CD4-positive, alpha-beta memory T cell (primary cell): Measurements from ENCODE around the gene CNTN4. TPM values are rescaled to one million over a fixed set of nuclear protein-coding genes. Genes with fewer than 3 reads are reported as not detected.
"Not testable (repeated sequence)": the region's sequence is repeated elsewhere in the genome, so short reads cannot be mapped to it uniquely, and the experiment has no call there.

Source experiments
- CTCF ChIA-PET: fragments of 350-600 bp; sonication (Branson Sonifier 250); formaldehyde crosslinking; loops from one replicate; lab custom pipeline; 2021; ENCODE audit warnings: inconsistent platforms; ENCODE audit not compliant: partially characterized antibody; lab: Charles Lee
- POLR2A ChIA-PET: fragments of 350-600 bp; sonication (Branson Sonifier 250); formaldehyde crosslinking; loops from one replicate; lab custom pipeline; 2021; ENCODE audit not compliant: partially characterized antibody; lab: Charles Lee
- DNase-seq, 5 donors: peaks; one replicate each; pipeline versions ENCODE4 v3.0.0 to v3.0.0-alpha.2; 2020 to 2022; ENCODE audit warnings: mixed read lengths in 1 of 5
- H3K27ac ChIP-seq: one replicate; pipeline ENCODE4 v1.7.0; 2013; ENCODE audit warnings: low read depth, low read length
- H3K27me3 ChIP-seq: 2 replicates; pipeline ENCODE4 v1.7.0; 2013; ENCODE audit warnings: mild to moderate bottlenecking, low read length, moderate library complexity; ENCODE audit not compliant: insufficient read depth
- H3K36me3 ChIP-seq: 2 replicates; pipeline ENCODE4 v1.7.0; 2013; ENCODE audit warnings: mild to moderate bottlenecking, low read length, moderate library complexity; ENCODE audit not compliant: insufficient read depth
- H3K4me1 ChIP-seq: 2 replicates; pipeline ENCODE4 v1.7.0; 2013; ENCODE audit warnings: mild to moderate bottlenecking, low read length, moderate library complexity; ENCODE audit not compliant: insufficient read depth
- H3K4me3 ChIP-seq, 2 donors: one replicate each; pipeline ENCODE4 v1.7.0; 2013; ENCODE audit warnings: low read length in 2 of 2, mild to moderate bottlenecking in 1 of 2
- H3K9me3 ChIP-seq, 2 donors: one replicate each; pipeline ENCODE4 v1.7.0; 2013; ENCODE audit warnings: low read length in 2 of 2, control low read depth in 1 of 2; ENCODE audit not compliant: control insufficient read depth in 1 of 2
- H3K27ac Mint-ChIP-seq, 7 donors: one replicate each; pipeline ENCODE4 v1.8.0; 2020 to 2021; ENCODE audit warnings: mixed read lengths in 7 of 7, mild to moderate bottlenecking in 6 of 7, inconsistent platforms in 3 of 7, moderate library complexity in 3 of 7
- H3K27me3 Mint-ChIP-seq, 2 donors: one replicate each; pipeline ENCODE4 v1.8.0; 2020 to 2021; ENCODE audit warnings: mixed read lengths in 2 of 2
- H3K36me3 Mint-ChIP-seq, 2 donors: one replicate each; pipeline ENCODE4 v1.8.0; 2020 to 2021; ENCODE audit warnings: mixed read lengths in 2 of 2, inconsistent platforms in 1 of 2, mild to moderate bottlenecking in 1 of 2
- H3K4me1 Mint-ChIP-seq, 4 donors: one replicate each; pipeline ENCODE4 v1.8.0; 2020 to 2021; ENCODE audit warnings: mixed read lengths in 4 of 4, mild to moderate bottlenecking in 1 of 4
- H3K4me3 Mint-ChIP-seq, 8 donors: one replicate each; pipeline ENCODE4 v1.8.0; 2020 to 2021; ENCODE audit warnings: mixed read lengths in 8 of 8, mild to moderate bottlenecking in 7 of 8, moderate library complexity in 6 of 8, inconsistent platforms in 3 of 8
- H3K9me3 Mint-ChIP-seq, 8 donors: one replicate each; pipeline ENCODE4 v1.8.0; 2020 to 2021; ENCODE audit warnings: mixed read lengths in 8 of 8, mild to moderate bottlenecking in 5 of 8, inconsistent platforms in 3 of 8, moderate library complexity in 1 of 8
- intact Hi-C: fragments of 100-400 bp; cut with micrococcal nuclease; formaldehyde crosslinking; loops from one replicate; pipeline ENCODE4 v1.15.1; 2023
- polyA plus RNA-seq, 2 donors: library from polyadenylated mRNA; unstranded; fragments of 300-500 nt; fragmentation: Illumina TruSeq; gene quantifications; one replicate each; pipeline ENCODE4 v1.2.3, GENCODE V29; 2021
- total RNA-seq, 2 experiments: library from RNA; stranded (reverse); gene quantifications; one replicate each; pipeline ENCODE4 v1.2.3, GENCODE V29; 2021

The CNTN4 gene
- total and polyA plus RNA-seq, 4 experiments from 2014 or later: not detected

- H3K36me3 Mint-ChIP-seq: no peaks in the 10 kb centered on the region
- intact Hi-C loops: no loop called here
- DNase-seq: no peak
- H3K4me3 ChIP-seq: no peak overlapping the region
- peak overlapping the region in 1 of 7 donors; percentile 29 for H3K27ac Mint-ChIP-seq
- no peaks in the 10 kb centered on the region for H3K36me3 ChIP-seq
- no peaks in the 10 kb centered on the region for H3K4me1 ChIP-seq
- H3K9me3 ChIP-seq: no peaks in the 10 kb centered on the region
- ChIA-PET CTCF (no interaction called here), POLR2A (no interaction called here)
- H3K4me3 Mint-ChIP-seq: no peak overlapping the region
- H3K27me3 Mint-ChIP-seq: peaks cover 0 to 4% of the 10 kb centered on the region in 2 donors
- no peaks in the 10 kb centered on the region for H3K27me3 ChIP-seq
- no peaks in the 10 kb centered on the region for H3K4me1 Mint-ChIP-seq
- no peak overlapping the region for H3K27ac ChIP-seq
- peaks cover 0 to 4% (median 0%) of the 10 kb centered on the region in 8 donors for H3K9me3 Mint-ChIP-seq
Observed at GRCh38 chr3:2793987-2794386, 695.3 kb downstream of the CNTN4 start.

DNA sequence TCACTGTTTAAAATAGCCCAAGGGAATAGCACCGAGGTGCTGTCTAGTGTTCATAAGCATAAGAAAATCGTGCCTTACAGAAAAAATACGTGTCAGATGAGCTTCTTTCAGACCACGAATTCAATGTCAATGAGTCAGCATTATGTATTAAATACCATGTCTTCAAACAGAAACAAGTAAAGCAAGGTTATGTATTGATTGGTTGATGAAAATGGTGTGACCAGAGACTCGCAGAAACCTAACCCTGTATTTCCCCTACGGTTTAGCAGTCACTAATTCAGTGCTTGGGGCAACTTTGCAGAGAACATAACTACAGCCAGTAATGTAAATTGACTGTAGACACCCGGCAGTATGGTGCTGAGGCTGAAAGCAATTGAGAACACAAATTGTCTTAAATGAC is 703.8 kb downstream of the CNTN4 start:
- DNase-seq: no peak
- Histone ChIP-seq H3K27ac (no peak overlapping the region), H3K9me3 (no peaks in the 10 kb centered on the region), H3K36me3 (no peaks in the 10 kb centered on the region), H3K4me1 (no peaks in the 10 kb centered on the region), H3K4me3 (no peak overlapping the region), H3K27me3 (no peaks in the 10 kb centered on the region)
- H3K36me3 Mint-ChIP-seq: no peaks in the 10 kb centered on the region
- peaks cover 5 to 6% of the 10 kb centered on the region in 2 donors for H3K27me3 Mint-ChIP-seq
- H3K4me3 Mint-ChIP-seq: no peak overlapping the region
- H3K4me1 Mint-ChIP-seq: no peaks in the 10 kb centered on the region
- CTCF ChIA-PET: no interaction called here
- intact Hi-C loops: no loop called here
- POLR2A ChIA-PET: no interaction called here
- H3K9me3 Mint-ChIP-seq: peaks cover 0 to 4% (median 0%) of the 10 kb centered on the region in 8 donors
- no peak overlapping the region for H3K27ac Mint-ChIP-seq

DNA sequence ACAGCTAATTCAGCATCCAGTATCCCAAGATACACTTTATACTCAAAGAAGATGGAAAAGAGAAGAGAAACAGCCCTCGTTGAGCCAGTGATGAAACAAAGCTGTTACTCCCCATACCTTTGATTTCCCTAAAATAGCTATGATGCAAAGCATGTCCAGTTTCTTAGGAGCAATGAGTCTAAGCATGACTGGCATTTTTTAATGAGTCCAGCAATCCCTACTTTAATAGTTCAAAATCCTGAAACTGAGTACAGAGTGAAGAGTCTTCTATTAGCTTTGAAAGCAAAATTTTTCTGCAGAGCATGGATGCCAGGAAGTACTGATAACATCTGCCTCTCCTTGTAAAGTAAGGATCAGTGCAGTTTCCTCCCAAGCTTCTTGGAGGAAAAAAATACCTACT is 708.8 kb downstream of the CNTN4 start:
- no peaks in the 10 kb centered on the region for H3K4me1 Mint-ChIP-seq
- H3K9me3 Mint-ChIP-seq: peaks cover 0 to 2% (median 0%) of the 10 kb centered on the region in 8 donors
- intact Hi-C loops: no loop called here
- H3K27me3 Mint-ChIP-seq: peaks cover 3 to 10% of the 10 kb centered on the region in 2 donors
- H3K4me1 ChIP-seq: no peaks in the 10 kb centered on the region
- ChIA-PET CTCF (interaction anchor here (0.8 kb wide), 1 partner anchor 1483 kb away, joined by 3 read pairs; no protein-coding TSS in a partner anchor), POLR2A (no interaction called here)
- H3K36me3 ChIP-seq: no peaks in the 10 kb centered on the region
- H3K36me3 Mint-ChIP-seq: no peaks in the 10 kb centered on the region
- no peak for DNase-seq
- H3K4me3 Mint-ChIP-seq: no peak overlapping the region
- H3K27ac Mint-ChIP-seq: no peak overlapping the region
- no peak overlapping the region for H3K4me3 ChIP-seq
- no peaks in the 10 kb centered on the region for H3K9me3 ChIP-seq
- no peaks in the 10 kb centered on the region for H3K27me3 ChIP-seq
- H3K27ac ChIP-seq: no peak overlapping the region

GRCh38 chr3:2810723-2811122 is 712.1 kb downstream of the CNTN4 start:
- H3K27ac Mint-ChIP-seq: no peak overlapping the region
- H3K4me3 ChIP-seq: no peak overlapping the region
- no peak for DNase-seq
- intact Hi-C loops: no loop called here
- H3K36me3 Mint-ChIP-seq: no peaks in the 10 kb centered on the region
- H3K27me3 ChIP-seq: no peaks in the 10 kb centered on the region
- H3K9me3 Mint-ChIP-seq: peaks cover 0 to 3% (median 0%) of the 10 kb centered on the region in 8 donors
- no peaks in the 10 kb centered on the region for H3K4me1 Mint-ChIP-seq
- no peaks in the 10 kb centered on the region for H3K9me3 ChIP-seq
- ChIA-PET POLR2A (no interaction called here), CTCF (no interaction called here)
- no peak overlapping the region for H3K27ac ChIP-seq
- no peak overlapping the region for H3K4me3 Mint-ChIP-seq
- no peaks in the 10 kb centered on the region for H3K4me1 ChIP-seq
- H3K27me3 Mint-ChIP-seq: peaks cover 7 to 10% of the 10 kb centered on the region in 2 donors
- H3K36me3 ChIP-seq: no peaks in the 10 kb centered on the region

GRCh38 chr3:2819571-2819970 is 720.9 kb downstream of the CNTN4 start:
- DNase-seq: no peak

DNA sequence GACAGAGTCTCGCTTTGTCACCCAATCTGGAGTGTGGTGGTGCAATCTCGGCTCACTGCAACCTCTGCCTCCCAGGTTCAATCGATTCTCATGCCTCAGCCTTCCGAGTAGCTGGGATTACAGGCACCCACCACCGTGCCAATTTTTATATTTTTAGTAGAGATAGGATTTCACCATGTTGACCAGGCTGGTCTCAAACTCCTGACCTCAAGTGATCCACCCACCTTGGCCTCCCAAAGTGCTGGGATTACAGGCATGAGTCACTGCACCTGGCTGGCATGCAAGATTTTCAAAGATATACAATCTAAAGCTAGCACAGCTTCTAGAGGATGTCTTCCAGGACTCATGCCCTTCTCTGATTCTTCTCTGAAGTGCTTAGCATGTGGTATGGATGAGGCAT is 722.3 kb downstream of the CNTN4 start:
- intact Hi-C loops, POLR2A ChIA-PET, H3K4me3 ChIP-seq, H3K36me3 ChIP-seq, H3K9me3 Mint-ChIP-seq, DNase-seq, H3K27ac ChIP-seq, H3K4me1 ChIP-seq, H3K9me3 ChIP-seq, H3K4me3 Mint-ChIP-seq, CTCF ChIA-PET, H3K27ac Mint-ChIP-seq, H3K4me1 Mint-ChIP-seq, H3K36me3 Mint-ChIP-seq, H3K27me3 ChIP-seq, H3K27me3 Mint-ChIP-seq: not testable (repeated sequence)

More at GRCh38 chr3:2819571-2819970, 720.9 kb downstream of the CNTN4 start:
- H3K4me1 ChIP-seq: no peaks in the 10 kb centered on the region
- H3K27ac Mint-ChIP-seq: no peak overlapping the region
- H3K4me3 ChIP-seq: no peak overlapping the region
- intact Hi-C loops: no loop called here
- no peaks in the 10 kb centered on the region for H3K36me3 Mint-ChIP-seq
- H3K36me3 ChIP-seq: no peaks in the 10 kb centered on the region
- H3K4me3 Mint-ChIP-seq: no peak overlapping the region
- ChIA-PET CTCF (no interaction called here), POLR2A (no interaction called here)
- H3K27me3 Mint-ChIP-seq: peaks cover 0 to 3% of the 10 kb centered on the region in 2 donors
- no peaks in the 10 kb centered on the region for H3K4me1 Mint-ChIP-seq
- H3K27ac ChIP-seq: no peak overlapping the region
- no peaks in the 10 kb centered on the region for H3K9me3 ChIP-seq
- no peaks in the 10 kb centered on the region for H3K27me3 ChIP-seq
- H3K9me3 Mint-ChIP-seq: peaks cover 0 to 3% (median 0%) of the 10 kb centered on the region in 8 donors

GRCh38 chr3:2822611-2823010 is 723.9 kb downstream of the CNTN4 start:
- Histone ChIP-seq H3K36me3 (no peaks in the 10 kb centered on the region), H3K4me3 (no peak overlapping the region), H3K27ac (no peak overlapping the region), H3K4me1 (no peaks in the 10 kb centered on the region), H3K9me3 (no peaks in the 10 kb centered on the region), H3K27me3 (no peaks in the 10 kb centered on the region)
- Mint-ChIP-seq H3K27me3 (peaks cover 0 to 2% of the 10 kb centered on the region in 2 donors), H3K4me3 (no peak overlapping the region), H3K9me3 (no peaks in the 10 kb centered on the region), H3K27ac (no peak overlapping the region), H3K36me3 (no peaks in the 10 kb centered on the region), H3K4me1 (no peaks in the 10 kb centered on the region)
- intact Hi-C loops: no loop called here
- DNase-seq: no peak
- ChIA-PET CTCF (no interaction called here), POLR2A (no interaction called here)

GRCh38 chr3:2823031-2823430 is 724.4 kb downstream of the CNTN4 start:
- H3K27me3 ChIP-seq: no peaks in the 10 kb centered on the region
- CTCF ChIA-PET: no interaction called here

More at GRCh38 chr3:2823031-2823430, 724.4 kb downstream of the CNTN4 start:
- peaks cover 0 to 3% of the 10 kb centered on the region in 2 donors for H3K27me3 Mint-ChIP-seq
- Histone ChIP-seq H3K4me3 (no peak overlapping the region), H3K27ac (no peak overlapping the region), H3K9me3 (no peaks in the 10 kb centered on the region), H3K36me3 (no peaks in the 10 kb centered on the region), H3K4me1 (no peaks in the 10 kb centered on the region)
- no peak overlapping the region for H3K4me3 Mint-ChIP-seq
- intact Hi-C loops: no loop called here
- no peaks in the 10 kb centered on the region for H3K9me3 Mint-ChIP-seq
- H3K36me3 Mint-ChIP-seq: no peaks in the 10 kb centered on the region
- DNase-seq: no peak
- no peaks in the 10 kb centered on the region for H3K4me1 Mint-ChIP-seq
- POLR2A ChIA-PET: no interaction called here
- H3K27ac Mint-ChIP-seq: no peak overlapping the region
